Neural cell (in vitro differentiated cells): ENCODE measurements around the gene PLA2G2C. TPM values are rescaled to one million over a fixed set of nuclear protein-coding genes. Genes with fewer than 3 reads are reported as not detected.

Source experiments
- H2AFZ ChIP-seq: fragments of 200-600, 300-800 bp; sonication (generic), shearing (Covaris generic); 2 replicates; pipeline ENCODE4 v1.6.0; 2014; ENCODE audit warnings: low read depth, mild to moderate bottlenecking, antibody characterized with exemption, low read length, moderate library complexity
- H3F3A ChIP-seq: fragments of 200-600 bp; shearing (Covaris generic); 2 replicates; pipeline ENCODE4 v1.6.1; 2016; ENCODE audit warnings: mild to moderate bottlenecking, moderate library complexity, mixed read lengths, antibody characterized with exemption, low read length; ENCODE audit not compliant: insufficient read depth, poor library complexity, severe bottlenecking
- H3K27ac ChIP-seq: fragments of 200-600, 300-800 bp; sonication (generic), shearing (Covaris generic); 2 replicates; pipeline ENCODE4 v1.5.1; 2014; ENCODE audit warnings: mild to moderate bottlenecking, low read length, moderate library complexity
- H3K27me3 ChIP-seq: fragments of 300-800, 200-600 bp; sonication (generic), shearing (Covaris generic); 2 replicates; pipeline ENCODE4 v1.6.0; 2014; ENCODE audit warnings: mild to moderate bottlenecking, low read depth, low read length, moderate library complexity; ENCODE audit not compliant: insufficient read depth
- H3K36me3 ChIP-seq: fragments of 300-800, 200-600 bp; sonication (generic), shearing (Covaris generic); 2 replicates; pipeline ENCODE4 v1.5.1; 2014; ENCODE audit warnings: mild to moderate bottlenecking, antibody characterized with exemption, low read length, moderate library complexity; ENCODE audit not compliant: insufficient read depth
- H3K4me2 ChIP-seq: fragments of 300-800, 200-600 bp; sonication (generic), shearing (Covaris generic); 2 replicates; pipeline ENCODE4 v1.6.0; 2014; ENCODE audit warnings: mild to moderate bottlenecking, low read length
- H3K4me3 ChIP-seq: fragments of 300-800, 200-600 bp; sonication (generic), shearing (Covaris generic); 2 replicates; pipeline ENCODE4 v1.5.1; 2014; ENCODE audit warnings: mild to moderate bottlenecking, low read length, moderate library complexity
- H3K79me2 ChIP-seq: fragments of 200-600 bp; shearing (Covaris generic); replicated peaks from 2 replicates; pipeline ENCODE4 v1.6.0; 2014; ENCODE audit warnings: mild to moderate bottlenecking, low read length, moderate library complexity; ENCODE audit not compliant: insufficient read depth
- H3K9ac ChIP-seq: fragments of 300-800, 200-600 bp; sonication (generic), shearing (Covaris generic); 2 replicates; pipeline ENCODE4 v1.6.1; 2016; ENCODE audit warnings: mild to moderate bottlenecking, low read length, mixed read lengths
- H3K9me2 ChIP-seq: fragments of 200-600 bp; shearing (Covaris generic); 2 replicates; pipeline ENCODE4 v1.6.1; 2016; ENCODE audit warnings: mild to moderate bottlenecking, low read length, mixed read lengths; ENCODE audit not compliant: insufficient read depth
- H3K9me3 ChIP-seq: fragments of 200-600, 300-800 bp; sonication (generic), shearing (Covaris generic); 2 replicates; pipeline ENCODE4 v1.6.1; 2016; ENCODE audit warnings: mild to moderate bottlenecking, mixed run types, low read length, moderate library complexity, mixed read lengths
- H4K20me1 ChIP-seq: fragments of 200-600 bp; shearing (Covaris generic); 2 replicates; pipeline ENCODE4 v1.6.1; 2016; ENCODE audit warnings: mild to moderate bottlenecking, mixed run types; ENCODE audit not compliant: insufficient read depth
- CTCF ChIP-seq: fragments of 450-650 bp; IDR thresholded peaks from 2 replicates; pipeline ENCODE4 v1.5.1; 2014; ENCODE audit warnings: antibody characterized with exemption, mild to moderate bottlenecking, moderate library complexity; ENCODE audit not compliant: poor library complexity, severe bottlenecking
- EP300 ChIP-seq: fragments of 450-650 bp; conservative IDR thresholded peaks from 2 replicates; pipeline ENCODE4 v1.6.1; 2014; ENCODE audit warnings: antibody characterized with exemption, mild to moderate bottlenecking, moderate library complexity; ENCODE audit not compliant: poor library complexity, severe bottlenecking
- EZH2 ChIP-seq: fragments of 200-600, 300-800 bp; shearing (Covaris generic), sonication (generic); IDR thresholded peaks from 2 replicates; pipeline ENCODE4 v1.6.1; 2014; ENCODE audit warnings: antibody characterized with exemption, low read length, borderline replicate concordance, mild to moderate bottlenecking; ENCODE audit not compliant: insufficient read depth, poor library complexity, severe bottlenecking
- MXI1 ChIP-seq: fragments of 450-650 bp; conservative IDR thresholded peaks from 2 replicates; pipeline ENCODE4 v1.6.1; 2014; ENCODE audit warnings: antibody characterized with exemption, mild to moderate bottlenecking; ENCODE audit not compliant: poor library complexity, severe bottlenecking
- POLR2AphosphoS5 ChIP-seq: IDR thresholded peaks from 2 replicates; pipeline ENCODE4 v1.6.1; 2012
- RAD21 ChIP-seq: fragments of 450-650 bp; conservative IDR thresholded peaks from 2 replicates; pipeline ENCODE4 v1.6.1; 2014; ENCODE audit warnings: antibody characterized with exemption, mild to moderate bottlenecking, moderate library complexity
- REST ChIP-seq: IDR thresholded peaks from 2 replicates; pipeline ENCODE4 v1.6.1; 2012; ENCODE audit warnings: borderline replicate concordance
- SMC3 ChIP-seq: fragments of 450-650 bp; conservative IDR thresholded peaks from 2 replicates; pipeline ENCODE4 v1.6.1; 2014; ENCODE audit warnings: antibody characterized with exemption, mild to moderate bottlenecking, moderate library complexity; ENCODE audit not compliant: poor library complexity
- TAF1 ChIP-seq: IDR thresholded peaks from 2 replicates; pipeline ENCODE4 v1.6.1; 2012; ENCODE audit warnings: low read depth
- polyA plus RNA-seq: library from polyadenylated mRNA; depleted of rRNA; stranded (reverse); fragments of >200 nt; gene quantifications from 2 replicates; pipeline ENCODE4 v1.2.3, GENCODE V29; 2014

The PLA2G2C gene
- polyA plus RNA-seq, 1 donor from 2014 or later: not detected

GRCh38 chr1:20141001-20141400, 45.3 kb downstream of the PLA2G2C start:
- no peaks in the 10 kb centered on the region for H3K27me3 ChIP-seq
- no peak overlapping the region for H3K4me2 ChIP-seq
- no peaks in the 10 kb centered on the region for H3K79me2 ChIP-seq
- H3F3A ChIP-seq: no peaks in the 10 kb centered on the region
- no peak overlapping the region for H2AFZ ChIP-seq
- no peaks in the 10 kb centered on the region for H4K20me1 ChIP-seq
- no peaks in the 10 kb centered on the region for H3K36me3 ChIP-seq
- H3K4me3 ChIP-seq: no peak overlapping the region
- no peaks in the 10 kb centered on the region for H3K9me3 ChIP-seq
- no peaks in the 10 kb centered on the region for H3K9me2 ChIP-seq
- H3K27ac ChIP-seq: no peak overlapping the region
- H3K9ac ChIP-seq: no peak overlapping the region
- no peak for TF ChIP-seq SMC3
- no peak for TF ChIP-seq RAD21
- no peak for TF ChIP-seq REST

- no peaks in the 10 kb centered on the region for H3K79me2 ChIP-seq
Observed at GRCh38 chr1:20139776-20140612, 46.3 kb downstream of the PLA2G2C start.

More at GRCh38 chr1:20139776-20140612, 46.3 kb downstream of the PLA2G2C start:
- no peaks in the 10 kb centered on the region for H3K9me3 ChIP-seq
- H3K9ac ChIP-seq: no peak overlapping the region
- H3K27me3 ChIP-seq: no peaks in the 10 kb centered on the region
- no peaks in the 10 kb centered on the region for H3K9me2 ChIP-seq
- H4K20me1 ChIP-seq: no peaks in the 10 kb centered on the region
- H3K36me3 ChIP-seq: no peaks in the 10 kb centered on the region
- H3K27ac ChIP-seq: no peak overlapping the region
- H3K4me3 ChIP-seq: no peak overlapping the region
- no peak overlapping the region for H3K4me2 ChIP-seq
- TF ChIP-seq POLR2AphosphoS5: no peak
- TF ChIP-seq RAD21: no peak
- no peak for TF ChIP-seq CTCF
- no peak for TF ChIP-seq SMC3
- TF ChIP-seq TAF1: no peak
- TF ChIP-seq EP300: no peak
- no peak for TF ChIP-seq MXI1
- no peak for TF ChIP-seq REST
- no peak for TF ChIP-seq EZH2
- H3F3A ChIP-seq: no peaks in the 10 kb centered on the region
- H2AFZ ChIP-seq: no peak overlapping the region
